ENCODE measurements around the gene FGD6.

FGD6 gene

GRCh38 chr12:95116341-95116740, 100.9 kb downstream of the FGD6 start:
- no peak for TF ChIP-seq ARNTL (CRISPR knock-in tag; IDR thresholded peaks at IDR 0.05; ENCODE audit: borderline replicate concordance, low read depth)
- no peak for TF ChIP-seq ESRRG (CRISPR knock-in tag; IDR thresholded peaks at IDR 0.05)
- no peak for TF ChIP-seq ZNF565 (CRISPR knock-in tag; conservative IDR thresholded peaks at IDR 0.05; ENCODE audit: low read depth)
- TF ChIP-seq SNAI2 (CRISPR knock-in tag; IDR thresholded peaks at IDR 0.05): no peak
- TF ChIP-seq OSR1 (CRISPR knock-in tag; IDR thresholded peaks at IDR 0.05): no peak
- TF ChIP-seq TCF4 (CRISPR knock-in tag; IDR thresholded peaks at IDR 0.05; ENCODE audit: borderline replicate concordance): no peak
- TF ChIP-seq ISL1 (CRISPR knock-in tag; IDR thresholded peaks at IDR 0.05): no peak
- no peak for TF ChIP-seq ZFP30 (CRISPR knock-in tag; IDR thresholded peaks at IDR 0.05)
- TF ChIP-seq PPARA (CRISPR knock-in tag; IDR thresholded peaks at IDR 0.05; ENCODE audit: borderline replicate concordance): no peak
- TF ChIP-seq GLIS3 (CRISPR knock-in tag; IDR thresholded peaks at IDR 0.05): no peak
- TF ChIP-seq ZNF70 (CRISPR knock-in tag; IDR thresholded peaks at IDR 0.05): no peak
- TF ChIP-seq CREB5 (CRISPR knock-in tag; IDR thresholded peaks at IDR 0.05; ENCODE audit: low read depth): no peak
- no peak for TF ChIP-seq ZFP3 (CRISPR knock-in tag; IDR thresholded peaks at IDR 0.05)
- ATAC-seq: no peak

GRCh38 chr12:95115641-95116040, 101.6 kb downstream of the FGD6 start:
- TF ChIP-seq ZC3H10 (CRISPR knock-in tag; IDR thresholded peaks at IDR 0.05) (no peak), ZNF70 (CRISPR knock-in tag; IDR thresholded peaks at IDR 0.05) (no peak)
- ATAC-seq: no peak

DNA sequence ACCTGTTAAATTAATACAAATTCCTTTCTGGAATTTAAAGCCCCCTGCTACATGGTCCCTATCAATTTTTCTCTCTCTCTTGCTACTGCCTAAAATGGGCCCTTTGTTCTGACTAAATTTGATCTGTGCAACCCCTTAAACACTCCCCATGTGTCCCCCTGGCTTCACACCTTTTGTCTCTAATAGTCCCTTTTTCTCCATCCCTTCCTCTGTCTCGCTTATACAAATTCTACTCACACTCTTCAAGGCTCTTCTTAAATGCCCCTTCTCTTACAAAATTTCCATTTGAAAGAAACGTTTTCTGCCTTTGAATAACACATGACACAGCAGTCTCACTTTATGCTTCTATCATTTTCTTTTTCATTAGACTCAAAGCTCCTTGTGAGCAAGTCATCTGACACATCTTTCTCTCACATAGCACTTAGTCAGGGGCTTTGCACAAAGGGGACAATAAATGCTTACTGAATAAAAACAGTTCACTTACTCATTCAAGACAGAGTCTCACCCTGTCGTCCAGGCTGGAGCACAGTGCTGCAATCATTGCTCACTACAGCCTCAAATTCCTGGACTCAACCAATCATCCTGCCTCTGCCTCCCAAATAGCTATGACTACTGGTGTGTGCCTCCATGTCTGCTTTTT, 102.4 kb downstream of the FGD6 start:
- no peak for ATAC-seq
- TF ChIP-seq RARB (CRISPR knock-in tag; IDR thresholded peaks at IDR 0.05): no peak
- TF ChIP-seq ZC3H10 (CRISPR knock-in tag; IDR thresholded peaks at IDR 0.05): no peak
- no peak for TF ChIP-seq PPARA (CRISPR knock-in tag; IDR thresholded peaks at IDR 0.05; ENCODE audit: borderline replicate concordance)
- TF ChIP-seq ZFP3 (CRISPR knock-in tag; IDR thresholded peaks at IDR 0.05): no peak
- TF ChIP-seq ZNF8 (CRISPR knock-in tag; IDR thresholded peaks at IDR 0.05): no peak
- no peak for TF ChIP-seq ISL1 (CRISPR knock-in tag; IDR thresholded peaks at IDR 0.05)
- TF ChIP-seq CSDC2 (CRISPR knock-in tag; IDR thresholded peaks at IDR 0.05): no peak
- TF ChIP-seq BACH2 (CRISPR knock-in tag; IDR thresholded peaks at IDR 0.05; ENCODE audit: borderline replicate concordance): no peak
- TF ChIP-seq ZFP30 (CRISPR knock-in tag; IDR thresholded peaks at IDR 0.05): no peak
- TF ChIP-seq TOX (CRISPR knock-in tag; IDR thresholded peaks at IDR 0.05; ENCODE audit: borderline replicate concordance): no peak
- no peak for TF ChIP-seq CREB5 (CRISPR knock-in tag; IDR thresholded peaks at IDR 0.05; ENCODE audit: low read depth)
- no peak for TF ChIP-seq TCF4 (CRISPR knock-in tag; IDR thresholded peaks at IDR 0.05; ENCODE audit: borderline replicate concordance)

DNA sequence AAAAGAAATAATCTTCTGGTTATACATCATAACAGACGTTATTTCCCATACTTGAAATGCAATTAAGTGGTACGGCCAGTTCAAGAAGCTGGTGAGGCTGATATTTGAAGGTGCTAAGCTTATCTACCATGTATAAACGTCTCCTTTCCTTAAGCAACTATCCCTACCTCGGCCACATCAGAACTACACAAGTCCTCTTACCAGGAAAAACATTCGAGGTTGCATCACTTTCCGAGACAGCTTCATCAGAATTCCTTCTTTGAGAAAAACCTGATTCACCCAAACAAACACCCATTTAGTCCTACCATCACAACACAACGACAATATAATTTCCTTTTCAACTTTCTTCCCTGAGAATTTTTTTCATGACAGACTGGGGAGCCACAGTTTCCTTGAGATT, 109.9 kb downstream of the FGD6 start:
- ATAC-seq: no peak
- no peak for TF ChIP-seq CSDC2 (CRISPR knock-in tag; IDR thresholded peaks at IDR 0.05)

- TF ChIP-seq ZC3H10 (CRISPR knock-in tag; IDR thresholded peaks at IDR 0.05): no peak
- TF ChIP-seq SNAI2 (CRISPR knock-in tag; IDR thresholded peaks at IDR 0.05): no peak
- no peak for TF ChIP-seq ZFP30 (CRISPR knock-in tag; IDR thresholded peaks at IDR 0.05)
- no peak for TF ChIP-seq ESRRG (CRISPR knock-in tag; IDR thresholded peaks at IDR 0.05)
- TF ChIP-seq ZNF70 (CRISPR knock-in tag; IDR thresholded peaks at IDR 0.05): no peak
- TF ChIP-seq ZNF565 (CRISPR knock-in tag; conservative IDR thresholded peaks at IDR 0.05; ENCODE audit: low read depth): no peak
- no peak for TF ChIP-seq OSR1 (CRISPR knock-in tag; IDR thresholded peaks at IDR 0.05)
- no peak for TF ChIP-seq TCF4 (CRISPR knock-in tag; IDR thresholded peaks at IDR 0.05; ENCODE audit: borderline replicate concordance)
- no peak for TF ChIP-seq GLIS3 (CRISPR knock-in tag; IDR thresholded peaks at IDR 0.05)
- no peak for TF ChIP-seq RARB (CRISPR knock-in tag; IDR thresholded peaks at IDR 0.05)
- TF ChIP-seq CSDC2 (CRISPR knock-in tag; IDR thresholded peaks at IDR 0.05): no peak
- no peak for TF ChIP-seq ISL1 (CRISPR knock-in tag; IDR thresholded peaks at IDR 0.05)
- TF ChIP-seq ZFP3 (CRISPR knock-in tag; IDR thresholded peaks at IDR 0.05): no peak
- no peak for TF ChIP-seq TOX (CRISPR knock-in tag; IDR thresholded peaks at IDR 0.05; ENCODE audit: borderline replicate concordance)
- ATAC-seq: no peak
Measured at GRCh38 chr12:95105540-95105939, 111.7 kb downstream of the FGD6 start.

DNA sequence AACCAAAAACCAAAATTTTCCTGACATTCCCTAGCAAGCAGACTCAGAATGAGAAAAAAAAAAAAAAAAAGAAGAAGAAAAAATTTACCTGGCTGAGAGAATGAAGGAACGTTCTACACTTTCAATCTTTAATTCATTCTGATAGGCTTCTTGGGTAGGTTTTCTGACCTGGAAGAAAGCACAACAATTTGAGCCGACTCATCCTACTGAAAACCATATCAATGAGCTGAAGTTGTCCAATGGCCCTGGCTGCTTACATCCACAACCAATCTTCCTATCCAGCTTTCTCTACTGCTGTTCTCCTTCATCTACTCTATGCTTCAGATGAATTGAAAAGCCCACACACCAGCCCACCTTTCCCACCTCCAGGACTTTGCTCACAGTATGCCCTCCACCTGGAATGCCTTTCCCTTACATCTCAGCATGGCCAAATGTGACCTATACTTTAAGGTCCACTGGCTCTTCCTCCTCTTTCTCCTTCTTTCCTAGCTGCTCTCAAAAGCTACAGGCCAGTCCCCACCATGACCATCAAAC, 112.3 kb downstream of the FGD6 start:
- no peak for TF ChIP-seq GLIS3 (CRISPR knock-in tag; IDR thresholded peaks at IDR 0.05)
- TF ChIP-seq CSDC2 (CRISPR knock-in tag; IDR thresholded peaks at IDR 0.05): no peak
- TF ChIP-seq ZNF565 (CRISPR knock-in tag; conservative IDR thresholded peaks at IDR 0.05; ENCODE audit: low read depth): no peak
- no peak for TF ChIP-seq ZFP3 (CRISPR knock-in tag; IDR thresholded peaks at IDR 0.05)
- TF ChIP-seq ZFP30 (CRISPR knock-in tag; IDR thresholded peaks at IDR 0.05): no peak
- TF ChIP-seq RARB (CRISPR knock-in tag; IDR thresholded peaks at IDR 0.05): no peak
- TF ChIP-seq BACH2 (CRISPR knock-in tag; IDR thresholded peaks at IDR 0.05; ENCODE audit: borderline replicate concordance): no peak
- TF ChIP-seq ZC3H10 (CRISPR knock-in tag; IDR thresholded peaks at IDR 0.05): no peak
- TF ChIP-seq ZNF70 (CRISPR knock-in tag; IDR thresholded peaks at IDR 0.05): no peak
- no peak for TF ChIP-seq SNAI2 (CRISPR knock-in tag; IDR thresholded peaks at IDR 0.05)
- no peak for TF ChIP-seq TCF4 (CRISPR knock-in tag; IDR thresholded peaks at IDR 0.05; ENCODE audit: borderline replicate concordance)
- TF ChIP-seq OSR1 (CRISPR knock-in tag; IDR thresholded peaks at IDR 0.05): no peak
- no peak for TF ChIP-seq PPARA (CRISPR knock-in tag; IDR thresholded peaks at IDR 0.05; ENCODE audit: borderline replicate concordance)
- no peak for TF ChIP-seq CREB5 (CRISPR knock-in tag; IDR thresholded peaks at IDR 0.05; ENCODE audit: low read depth)
- TF ChIP-seq PATZ1 (CRISPR knock-in tag; IDR thresholded peaks at IDR 0.05; ENCODE audit: borderline replicate concordance): no peak
- no peak for TF ChIP-seq CSRNP3 (CRISPR knock-in tag; IDR thresholded peaks at IDR 0.05)
- ATAC-seq: no peak
